A549 (cell line): Measurements from ENCODE around the gene ZNF536. TPM values are rescaled to one million over a fixed set of nuclear protein-coding genes. Genes with fewer than 3 reads are reported as not detected.

Experiments
- ATAC-seq, 2 experiments: fragments of 200-7000 bp in 1 of 2; fragments of >200 bp in 1 of 2; cut with Nextera tagmentation in 1 of 2; cut with Tn5 transposase in 1 of 2; 3 replicates each; pipeline versions ENCODE4 v1.8.0 to v1.9.1; 2018 to 2020; ENCODE audit warnings: mild to moderate bottlenecking in 1 of 2, moderate library complexity in 1 of 2
- CTCF ChIA-PET: fragments of 300-600 bp; sonication (Branson Sonifier 250); formaldehyde crosslinking; extraction: SDS; loops from one replicate; lab custom pipeline; 2021; ENCODE audit warnings: antibody characterized with exemption, inconsistent platforms; lab: Yijun Ruan, JAX
- POLR2A ChIA-PET: fragments of 350-600 bp; formaldehyde crosslinking; extraction: SDS; loops from one replicate; lab custom pipeline; 2021; ENCODE audit warnings: antibody characterized with exemption, inconsistent platforms; lab: Yijun Ruan, JAX
- DNase-seq, 2 experiments: peaks; one replicate each; pipeline versions ENCODE4 v3.0.0 to v3.0.0-alpha.2; 2011 to 2016; ENCODE audit warnings: low read depth in 1 of 2, low spot score in 1 of 2
- FAIRE-seq: peaks from 2 replicates; lab custom pipeline; 2011; peaks lifted over from hg19 to GRCh38; lab: Jason Lieb, UNC
- H3K27ac ChIP-seq, 2 experiments: fragments of >200 bp; sonication (Bioruptor Twin); formaldehyde crosslinking; 3 replicates each; pipeline ENCODE4 v1.5.1; 2016 to 2017
- H3K4me1 ChIP-seq: fragments of >200 bp; sonication (Bioruptor Twin); formaldehyde crosslinking; 3 replicates; pipeline ENCODE4 v1.6.1; 2016
- H3K4me2 ChIP-seq: fragments of >200 bp; sonication (Bioruptor Twin); formaldehyde crosslinking; 3 replicates; pipeline ENCODE4 v1.6.1; 2016
- H3K4me3 ChIP-seq: fragments of >200 bp; sonication (Bioruptor Twin); formaldehyde crosslinking; 3 replicates; pipeline ENCODE4 v1.5.1; 2016
- H3K9me3 ChIP-seq: fragments of >200 bp; sonication (Bioruptor Twin); formaldehyde crosslinking; 3 replicates; pipeline ENCODE4 v1.6.1; 2016
- ATOH8 ChIP-seq: fragments of 250-450 bp; sonication (Bioruptor Pico); IDR thresholded peaks from 2 replicates; pipeline ENCODE4 v1.5.0; 2020; ENCODE audit warnings: low read depth, mild to moderate bottlenecking, moderate library complexity
- CHD2 ChIP-seq: fragments of 150-350 bp; IDR thresholded peaks from 2 replicates; pipeline ENCODE4 v1.6.1; 2014; ENCODE audit warnings: low read length; ENCODE audit not compliant: partially characterized antibody
- CTCF ChIP-seq: fragments of >200 bp; sonication (Bioruptor Twin); formaldehyde crosslinking; IDR thresholded peaks from 3 replicates; pipeline ENCODE4 v1.5.1; 2016
- EHF ChIP-seq: fragments of 250-450 bp; sonication (Bioruptor Pico); IDR thresholded peaks from 2 replicates; pipeline ENCODE4 v1.5.0; 2020; ENCODE audit warnings: mild to moderate bottlenecking
- HEYL ChIP-seq: fragments of 250-450 bp; sonication (Bioruptor Pico); IDR thresholded peaks from 2 replicates; pipeline ENCODE4 v1.8.0; 2021; ENCODE audit warnings: mild to moderate bottlenecking, moderate library complexity
- HOXA7 ChIP-seq: fragments of 250-450 bp; sonication (Bioruptor Pico); IDR thresholded peaks from 2 replicates; pipeline ENCODE4 v1.5.0; 2020; ENCODE audit warnings: mild to moderate bottlenecking, moderate library complexity
- JUN ChIP-seq, 2 experiments: fragments of >200 bp; sonication (Bioruptor Twin); formaldehyde crosslinking; IDR thresholded peaks; 2 replicates in 1 of 2; 3 replicates in 1 of 2; pipeline ENCODE4 v1.6.1; 2016 to 2017
- JUNB ChIP-seq: fragments of >200 bp; sonication (Bioruptor Twin); formaldehyde crosslinking; IDR thresholded peaks from 2 replicates; pipeline ENCODE4 v1.6.1; 2016
- NR3C1 ChIP-seq: fragments of >200 bp; sonication (Bioruptor Twin); formaldehyde crosslinking; IDR thresholded peaks from 3 replicates; pipeline ENCODE4 v1.6.1; 2017
- POLR2AphosphoS2 ChIP-seq: conservative IDR thresholded peaks from 2 replicates; pipeline ENCODE4 v1.6.1; 2012; ENCODE audit warnings: low read length, improper control_type of control experiment, inconsistent platforms
- RARB ChIP-seq: fragments of 250-450 bp; sonication (Bioruptor Pico); IDR thresholded peaks from 2 replicates; pipeline ENCODE4 v1.8.0; 2021; ENCODE audit warnings: mild to moderate bottlenecking, moderate library complexity
- REST ChIP-seq: fragments of 200-600 bp; sonication (generic); IDR thresholded peaks from 2 replicates; pipeline ENCODE4 v1.6.1; 2016; ENCODE audit warnings: antibody characterized with exemption, mild to moderate bottlenecking, moderate library complexity
- RFX5 ChIP-seq: fragments of 450-650 bp; IDR thresholded peaks from 2 replicates; pipeline ENCODE4 v1.7.1; 2014; ENCODE audit warnings: antibody characterized with exemption, mild to moderate bottlenecking, moderate library complexity
- RNF2 ChIP-seq: fragments of 200-600 bp; sonication (generic); IDR thresholded peaks from 2 replicates; pipeline ENCODE4 v1.6.1; 2016; ENCODE audit warnings: low read depth, mild to moderate bottlenecking, antibody characterized with exemption, moderate library complexity, borderline replicate concordance
- TP53 ChIP-seq: fragments of 250-450 bp; sonication (Bioruptor Pico); IDR thresholded peaks from 2 replicates; pipeline ENCODE4 v1.5.0; 2021; ENCODE audit warnings: mild to moderate bottlenecking, moderate library complexity
- ZC3H11A ChIP-seq: fragments of 450-650 bp; IDR thresholded peaks from 2 replicates; pipeline ENCODE4 v1.6.1; 2014; ENCODE audit warnings: antibody characterized with exemption, mild to moderate bottlenecking
- ZFP36 ChIP-seq: fragments of 450-650 bp; IDR thresholded peaks from 2 replicates; pipeline ENCODE4 v1.6.1; 2014; ENCODE audit warnings: borderline replicate concordance; ENCODE audit not compliant: partially characterized antibody
- ZSCAN20 ChIP-seq: fragments of 250-450 bp; sonication (Bioruptor Pico); IDR thresholded peaks from 2 replicates; pipeline ENCODE4 v1.8.0; 2022; ENCODE audit warnings: mild to moderate bottlenecking, moderate library complexity
- WGBS: methylation state at CpG from one replicate; pipeline ENCODE4 v1.1.6; 2017; ENCODE audit errors: missing lambda C conversion rate; 5-methylcytosine and 5-hydroxymethylcytosine counted together
- polyA plus RNA-seq, 4 experiments: library from polyadenylated mRNA; depleted of rRNA in 3 of 4; stranded (reverse); fragments of >200 nt; fragmentation: RNase III in 1 of 4; extraction: RNeasy Plus Mini Kit Qiagen cat#74134 plus additional on column Dnase treatment in 1 of 4; gene quantifications; 2 replicates in 3 of 4; 3 replicates in 1 of 4; pipeline ENCODE4 v1.2.3, GENCODE V29; 2011 to 2017
- TF ChIP-seq, protein P1 (sequence below): fragments of 150-350 bp; IDR thresholded peaks from 2 replicates; pipeline ENCODE4 v1.6.1; 2014; ENCODE audit warnings: low read depth, mild to moderate bottlenecking, low read length

The ZNF536 gene
- polyA plus RNA-seq, 2 of the 4 experiments (the other 2 are of a cell fraction): not detected

DNA sequence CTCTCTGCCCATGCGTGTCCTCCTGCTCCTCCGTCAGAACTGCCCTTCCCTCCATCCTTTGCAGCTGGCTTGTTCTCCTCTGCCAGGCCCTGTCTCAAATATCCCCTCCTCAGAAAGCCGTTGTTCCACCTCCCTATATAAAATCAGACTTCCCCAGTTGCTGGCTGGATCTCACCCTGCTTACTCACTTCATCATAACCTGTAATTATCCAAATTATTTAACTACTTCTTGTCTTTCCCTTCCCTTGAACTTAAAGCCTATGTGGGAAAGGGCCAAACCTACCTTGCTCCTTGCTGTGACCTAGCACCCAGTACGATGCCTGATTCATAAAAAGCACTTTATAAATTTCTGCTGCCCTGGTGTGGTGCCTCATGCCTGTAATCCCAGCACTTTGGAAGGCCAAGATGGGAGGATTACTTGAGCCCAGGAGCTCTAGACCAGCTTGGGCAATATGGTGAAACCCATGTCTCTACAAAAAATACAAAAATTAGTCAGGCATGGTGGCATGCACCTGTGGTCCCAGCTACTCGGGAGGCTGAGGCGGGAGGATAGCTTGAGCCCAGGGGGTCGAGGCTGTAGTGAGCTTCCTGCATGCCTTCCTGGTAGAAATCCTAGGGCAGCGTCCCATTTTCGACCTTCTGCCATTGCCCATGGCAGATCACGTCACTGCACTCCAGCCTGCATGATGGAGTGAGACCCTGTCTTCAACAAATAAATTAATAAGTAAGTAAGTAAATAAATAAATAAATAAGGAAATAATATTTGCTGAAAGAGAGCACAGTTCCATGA is 39.5 kb upstream of the ZNF536 start:
- ChIA-PET CTCF (interaction anchor here (1.8 kb wide), 1 partner anchor 15 kb away, joined by 7 read pairs; no protein-coding TSS in a partner anchor), POLR2A (no interaction called here)
- H3K4me2 ChIP-seq: no peak overlapping the region
- H3K4me3 ChIP-seq: no peak overlapping the region
- no peaks in the 10 kb centered on the region for H3K4me1 ChIP-seq
- ATAC-seq (no peak), FAIRE-seq (no peak), DNase-seq (no peak)
- no peak overlapping the region for H3K27ac ChIP-seq
- TF ChIP-seq HEYL (CRISPR knock-in tag) (no peak), ZSCAN20 (CRISPR knock-in tag) (no peak), RNF2 (no peak), JUN (IDR thresholded peaks at IDR 0.05) (no peak), NR3C1 (no peak), ATOH8 (CRISPR knock-in tag) (no peak), POLR2AphosphoS2 (no peak), TP53 (CRISPR knock-in tag) (no peak)
- WGBS: 8% methylated on average over 10 of the region's 10 CpGs
- H3K9me3 ChIP-seq: no peaks in the 10 kb centered on the region; the same call in 2 of the 3 replicates

GRCh38 chr19:30333291-30334065 is 38.7 kb upstream of the ZNF536 start:
- TF ChIP-seq ZFP36: no peak
- 15% methylated on average over 12 of the region's 12 CpGs for WGBS
- ATAC-seq: no peak
- no peaks in the 10 kb centered on the region for H3K4me1 ChIP-seq
- POLR2A ChIA-PET: no interaction called here
- no peak for DNase-seq
- no peak overlapping the region for H3K27ac ChIP-seq
- H3K4me2 ChIP-seq: no peak overlapping the region
- H3K9me3 ChIP-seq: no peaks in the 10 kb centered on the region; the same call in 2 of the 3 replicates
- no peak overlapping the region for H3K4me3 ChIP-seq
- FAIRE-seq: no peak
- CTCF ChIA-PET: interaction anchor here (1.8 kb wide), 1 partner anchor 15 kb away, joined by 7 read pairs; no protein-coding TSS in a partner anchor

DNA sequence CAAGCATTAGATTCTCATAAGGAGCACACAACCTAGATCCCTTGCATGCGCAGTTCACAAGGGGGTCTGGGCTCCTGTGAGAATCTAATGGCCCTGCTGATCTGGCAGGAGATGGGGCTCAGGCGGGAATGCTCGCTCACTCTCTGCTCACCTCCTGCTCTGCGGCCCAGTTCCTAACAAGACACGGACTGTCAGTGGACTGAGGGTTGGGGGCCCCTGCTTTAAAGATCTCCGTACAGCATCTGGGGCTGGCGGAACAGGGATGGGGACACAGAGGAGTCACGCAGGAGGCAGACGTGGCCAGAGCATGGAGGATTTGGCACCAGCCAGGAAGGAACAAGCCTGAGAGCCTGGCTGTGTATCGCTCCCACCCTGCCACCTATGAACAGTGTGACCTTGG is 37.3 kb upstream of the ZNF536 start:
- 26% methylated on average over 10 of the region's 10 CpGs for WGBS
- FAIRE-seq: no peak
- Histone ChIP-seq H3K9me3 (no peaks in the 10 kb centered on the region; the same call in 2 of the 3 replicates), H3K27ac (no peak overlapping the region), H3K4me3 (no peak overlapping the region), H3K4me1 (no peaks in the 10 kb centered on the region), H3K4me2 (no peak overlapping the region)
- TF ChIP-seq POLR2AphosphoS2: no peak
- ChIA-PET POLR2A (no interaction called here), CTCF (no interaction called here)
- ATAC-seq: no peak
- DNase-seq: no peak

DNA sequence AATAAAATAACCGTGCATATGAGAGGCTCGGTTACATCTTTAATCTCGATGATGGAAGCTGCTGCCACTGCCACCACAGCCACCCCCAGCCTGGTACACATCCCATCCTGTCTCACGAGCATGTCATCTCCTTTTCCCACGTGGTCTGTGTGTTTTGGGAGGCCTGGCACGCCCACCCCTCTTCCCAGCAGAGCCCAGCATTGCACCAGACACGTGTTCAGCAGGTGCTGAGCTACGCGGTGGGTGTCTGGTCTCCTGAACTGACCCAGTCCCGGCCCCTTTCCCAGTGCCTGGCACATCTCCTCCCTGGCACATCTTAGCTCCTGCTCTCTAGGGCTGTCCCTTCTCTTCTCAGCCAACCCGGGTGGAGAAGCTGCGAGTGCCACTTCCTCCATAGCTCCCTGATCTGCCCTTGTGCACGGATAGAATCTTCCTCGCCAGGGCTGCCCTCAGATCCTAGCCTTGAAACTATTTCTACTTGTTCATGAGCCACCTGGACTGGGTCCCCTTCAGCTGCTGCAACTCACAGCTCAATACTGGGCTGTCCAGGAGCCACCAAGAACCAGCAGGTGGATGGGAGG is 36.8 kb upstream of the ZNF536 start:
- Histone ChIP-seq H3K27ac (no peak overlapping the region), H3K4me3 (no peak overlapping the region), H3K4me1 (no peaks in the 10 kb centered on the region), H3K9me3 (no peaks in the 10 kb centered on the region; the same call in 2 of the 3 replicates), H3K4me2 (no peak overlapping the region)
- ChIA-PET POLR2A (no interaction called here), CTCF (no interaction called here)
- ATAC-seq: no peak
- TF ChIP-seq REST (no peak), JUNB (no peak), NR3C1 (no peak), ZC3H11A (no peak), RFX5 (no peak), HOXA7 (CRISPR knock-in tag) (no peak), CHD2 (no peak), RARB (CRISPR knock-in tag) (no peak), ZSCAN20 (CRISPR knock-in tag) (no peak), TP53 (CRISPR knock-in tag) (no peak), HEYL (CRISPR knock-in tag) (no peak), EHF (CRISPR knock-in tag) (no peak), CTCF (no peak)
- TF ChIP-seq, protein P1, sequence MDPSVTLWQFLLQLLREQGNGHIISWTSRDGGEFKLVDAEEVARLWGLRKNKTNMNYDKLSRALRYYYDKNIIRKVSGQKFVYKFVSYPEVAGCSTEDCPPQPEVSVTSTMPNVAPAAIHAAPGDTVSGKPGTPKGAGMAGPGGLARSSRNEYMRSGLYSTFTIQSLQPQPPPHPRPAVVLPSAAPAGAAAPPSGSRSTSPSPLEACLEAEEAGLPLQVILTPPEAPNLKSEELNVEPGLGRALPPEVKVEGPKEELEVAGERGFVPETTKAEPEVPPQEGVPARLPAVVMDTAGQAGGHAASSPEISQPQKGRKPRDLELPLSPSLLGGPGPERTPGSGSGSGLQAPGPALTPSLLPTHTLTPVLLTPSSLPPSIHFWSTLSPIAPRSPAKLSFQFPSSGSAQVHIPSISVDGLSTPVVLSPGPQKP: no peak
- DNase-seq: no peak
- WGBS: 5% methylated on average over 14 of the region's 14 CpGs
- no peak for FAIRE-seq
